IPS DF 6.9 (cell line): ENCODE results near the gene FARS2.
"Not testable (repeated sequence)": the region's sequence is repeated elsewhere in the genome, so short reads cannot be mapped to it uniquely, and the experiment has no call there.

ENCODE experiments used
- DNase-seq: peaks from one replicate; pipeline ENCODE4 v3.0.0-alpha.2; 2013; ENCODE audit warnings: low read depth, low spot score
- H3K27ac ChIP-seq: one replicate; pipeline ENCODE4 v1.5.1; 2013; ENCODE audit warnings: low read length, control low read depth
- H3K27me3 ChIP-seq: 2 replicates; pipeline ENCODE4 v1.6.1; 2013; ENCODE audit warnings: mild to moderate bottlenecking, low read length; ENCODE audit not compliant: control insufficient read depth, insufficient read depth
- H3K36me3 ChIP-seq: 2 replicates; pipeline ENCODE4 v1.6.1; 2013; ENCODE audit warnings: low read length; ENCODE audit not compliant: control insufficient read depth, insufficient read depth
- H3K4me1 ChIP-seq: 2 replicates; pipeline ENCODE4 v1.6.1; 2013; ENCODE audit warnings: low read length; ENCODE audit not compliant: control insufficient read depth, insufficient read depth
- H3K4me3 ChIP-seq: 2 replicates; pipeline ENCODE4 v1.5.1; 2013; ENCODE audit warnings: mild to moderate bottlenecking, low read length
- H3K9me3 ChIP-seq: 2 replicates; pipeline ENCODE4 v1.6.1; 2013; ENCODE audit warnings: low read length, inconsistent platforms; ENCODE audit not compliant: control insufficient read depth, insufficient read depth
- WGBS: extraction: QIAGEN DNeasy Blood & Tissue Kit; methylation state at CpG from one replicate; pipeline ENCODE4 v1.1.7; 2013; ENCODE audit warnings: mixed read lengths, missing lambda C conversion rate; ENCODE audit not compliant: insufficient read length, insufficient coverage; 5-methylcytosine and 5-hydroxymethylcytosine counted together

FARS2 gene

DNA sequence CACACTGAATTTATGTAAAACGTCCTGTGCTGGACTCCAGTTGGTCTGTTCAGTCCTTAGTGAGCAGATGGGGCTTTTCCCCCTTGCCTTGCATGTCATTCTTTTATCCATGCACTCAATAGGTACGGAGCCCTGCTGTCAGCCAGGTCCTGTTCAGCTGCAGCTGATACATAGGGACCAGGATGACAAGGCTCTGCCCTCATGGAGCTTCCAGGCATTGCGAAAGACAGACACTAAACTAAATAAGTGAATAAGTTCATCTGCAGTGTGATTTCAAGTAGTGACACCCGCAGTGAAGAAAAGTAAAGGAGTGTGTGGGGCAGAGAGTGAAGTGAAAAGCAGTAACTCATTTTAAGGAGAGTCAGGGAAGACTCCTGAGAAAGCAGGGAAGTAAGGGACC is 421.2 kb downstream of the FARS2 start:
- no peak overlapping the region for H3K27ac ChIP-seq
- no peak for DNase-seq
- WGBS: no CpG with 5 or more reads among the region's 4 CpGs
- H3K9me3 ChIP-seq: no peaks in the 10 kb centered on the region
- H3K4me1 ChIP-seq: no peaks in the 10 kb centered on the region
- H3K4me3 ChIP-seq: no peak overlapping the region
- peaks cover 3% of the 10 kb centered on the region; the same call in 1 of the 2 replicates for H3K36me3 ChIP-seq
- H3K27me3 ChIP-seq: no peaks in the 10 kb centered on the region

DNA sequence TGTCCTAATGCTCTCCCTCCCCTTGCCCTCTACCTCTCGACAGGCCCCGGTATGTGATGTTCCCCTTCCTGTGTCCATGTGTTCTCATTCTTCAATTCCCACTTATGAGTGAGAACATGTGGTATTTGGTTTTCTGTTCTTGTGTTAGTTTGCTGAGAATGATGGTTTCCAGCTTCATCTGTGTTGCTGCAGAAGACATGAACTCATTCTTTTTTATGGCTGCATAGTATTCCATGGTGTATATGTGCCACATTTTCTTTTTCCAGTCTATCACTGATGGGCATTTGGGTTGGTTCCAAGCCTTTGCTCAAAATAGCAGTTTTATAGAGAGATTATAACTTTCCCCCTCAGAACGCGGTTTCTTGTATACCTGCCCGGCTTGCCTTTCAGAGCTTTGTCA is 422.4 kb downstream of the FARS2 start:
- H3K9me3 ChIP-seq: not testable (repeated sequence)
- no CpG with 5 or more reads among the region's 5 CpGs for WGBS

DNA sequence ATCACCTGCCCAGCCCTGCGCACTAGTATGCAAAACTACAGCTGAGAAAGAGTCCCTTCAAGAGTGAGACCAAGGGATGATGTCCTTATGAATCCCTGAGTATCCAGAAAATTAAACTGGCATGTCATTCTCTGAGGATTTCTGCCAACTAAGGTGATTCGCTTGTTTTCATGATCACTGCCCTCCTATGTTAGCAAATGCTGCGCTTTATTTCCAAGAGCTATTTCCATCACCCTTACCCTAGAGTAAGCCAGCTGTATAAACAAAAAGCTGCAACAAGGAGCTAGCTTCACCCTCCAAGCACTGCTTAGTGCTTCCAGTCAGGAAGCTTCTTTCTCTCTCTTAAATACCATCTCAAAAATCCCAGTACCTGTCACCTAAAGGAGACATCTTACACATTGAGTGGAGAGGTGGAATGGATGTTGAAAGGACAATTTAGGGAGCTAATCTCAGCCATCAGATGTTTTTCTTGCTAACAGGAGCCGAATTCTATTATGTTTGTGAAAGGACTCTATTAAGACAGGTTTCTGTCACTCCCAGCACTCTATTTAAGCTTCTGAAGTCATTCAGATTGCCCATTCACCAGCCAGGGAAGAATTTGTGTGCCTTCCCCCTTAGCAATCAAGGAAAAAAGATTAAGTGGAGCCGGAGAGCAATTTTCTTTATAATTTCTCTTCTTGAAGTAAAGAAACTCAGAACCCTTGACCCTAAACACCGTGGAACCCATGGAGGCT is 423.2 kb downstream of the FARS2 start:
- Histone ChIP-seq H3K27me3 (no peaks in the 10 kb centered on the region), H3K4me1 (no peaks in the 10 kb centered on the region), H3K9me3 (no peaks in the 10 kb centered on the region), H3K36me3 (peaks cover 3% of the 10 kb centered on the region; the same call in 1 of the 2 replicates), H3K4me3 (no peak overlapping the region), H3K27ac (no peak overlapping the region)
- DNase-seq: no peak
- WGBS: no CpG with 5 or more reads among the region's 6 CpGs

More for the DNA sequence above, 422.4 kb downstream of the FARS2 start:
- H3K36me3 ChIP-seq, H3K4me1 ChIP-seq, H3K4me3 ChIP-seq, DNase-seq, H3K27ac ChIP-seq, H3K27me3 ChIP-seq: not testable (repeated sequence)

DNA sequence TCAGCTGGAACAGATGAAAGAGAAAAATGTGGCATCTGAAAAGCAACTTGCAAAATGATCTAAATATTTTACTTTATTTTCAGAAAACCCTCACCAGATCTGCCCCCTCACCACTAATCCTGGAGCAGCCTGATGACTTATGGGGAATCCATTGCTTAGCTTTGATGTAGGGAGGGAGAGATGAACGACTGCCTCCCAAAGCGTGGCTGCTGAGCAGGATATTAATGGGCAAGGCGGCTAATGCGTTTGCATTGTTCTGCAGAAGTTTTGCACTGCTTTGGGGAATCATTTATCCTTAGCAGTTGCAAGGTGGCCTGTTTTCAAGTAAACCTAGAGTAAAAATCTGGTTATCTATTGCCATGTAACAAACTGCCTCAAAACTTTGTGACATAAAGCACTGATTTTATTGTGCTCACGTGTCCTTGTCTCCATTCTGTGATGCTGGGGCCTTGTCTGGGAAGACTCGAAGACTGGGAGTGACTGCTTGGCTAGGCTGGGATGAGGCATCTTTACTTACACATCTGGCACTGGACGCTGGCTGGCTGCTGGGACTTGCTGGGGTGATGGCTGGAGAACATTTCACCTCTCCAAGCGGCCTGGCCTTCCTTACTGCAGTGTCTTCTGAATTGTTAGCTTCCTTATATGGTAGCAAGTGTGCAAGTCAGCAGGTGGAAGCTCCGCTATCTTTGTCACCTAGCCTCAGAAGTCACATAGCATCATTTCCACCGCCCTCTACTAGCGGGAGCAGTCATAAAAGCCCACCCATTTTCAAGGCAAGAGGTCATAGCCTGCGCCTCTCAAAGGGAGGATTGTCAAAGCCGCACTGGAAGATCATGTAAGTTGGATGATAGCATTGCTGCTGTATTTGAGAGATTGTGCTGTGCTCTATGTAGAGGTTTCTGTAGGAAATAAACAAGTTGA is 432.2 kb downstream of the FARS2 start:
- DNase-seq: no peak
- no CpG with 5 or more reads among the region's 13 CpGs for WGBS
- Histone ChIP-seq H3K9me3 (no peaks in the 10 kb centered on the region), H3K4me1 (no peaks in the 10 kb centered on the region), H3K27me3 (no peaks in the 10 kb centered on the region), H3K36me3 (no peaks in the 10 kb centered on the region), H3K27ac (no peak overlapping the region), H3K4me3 (no peak overlapping the region)

DNA sequence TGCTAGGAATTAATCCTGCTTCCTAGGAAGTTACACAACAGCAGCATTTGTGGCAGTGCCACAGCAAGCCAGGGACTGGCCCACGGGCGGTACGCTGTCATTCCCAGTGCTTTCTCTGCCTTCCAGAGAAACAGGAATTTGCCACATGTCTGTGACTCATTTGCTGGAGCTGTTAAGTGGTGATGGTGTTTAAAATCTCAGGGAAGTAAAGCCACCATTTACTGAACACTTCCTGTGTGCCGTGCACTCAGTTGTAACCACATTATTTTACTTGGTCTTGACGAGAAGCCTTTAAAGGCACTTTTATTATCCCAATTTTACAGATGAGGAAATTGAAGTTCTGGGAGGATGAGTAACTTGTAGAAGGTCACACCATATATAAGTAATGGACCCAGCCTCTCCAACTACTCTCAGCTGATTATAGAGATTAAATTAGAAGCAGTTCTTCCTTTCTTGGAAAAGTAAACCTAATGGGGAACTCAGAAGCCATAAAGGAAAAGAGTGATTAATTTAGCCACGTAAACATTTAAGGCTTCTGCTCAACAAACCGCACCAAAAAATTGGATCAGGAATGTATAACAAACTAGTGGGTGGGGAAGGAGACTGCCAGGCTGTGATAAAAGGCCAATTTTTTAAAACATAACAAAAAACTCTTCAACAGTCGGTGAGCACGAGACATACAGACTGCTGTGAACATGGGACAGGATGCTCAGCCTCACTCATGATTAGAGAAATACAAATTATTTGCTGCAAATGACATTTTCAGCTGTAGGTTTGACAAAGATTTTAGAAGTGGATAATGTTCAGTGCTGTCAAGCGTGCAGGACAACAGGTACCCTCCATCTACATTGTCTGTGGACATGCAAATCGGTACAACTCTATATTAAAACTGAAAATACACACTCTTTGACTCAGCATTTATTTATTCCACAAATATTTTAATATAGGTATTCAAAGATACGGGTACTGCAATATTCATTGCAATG is 434.2 kb downstream of the FARS2 start:
- WGBS: no CpG with 5 or more reads among the region's 12 CpGs
- Histone ChIP-seq H3K4me3 (no peak overlapping the region), H3K9me3 (no peaks in the 10 kb centered on the region), H3K27me3 (no peaks in the 10 kb centered on the region), H3K36me3 (no peaks in the 10 kb centered on the region), H3K27ac (no peak overlapping the region), H3K4me1 (no peaks in the 10 kb centered on the region)
- no peak for DNase-seq

DNA sequence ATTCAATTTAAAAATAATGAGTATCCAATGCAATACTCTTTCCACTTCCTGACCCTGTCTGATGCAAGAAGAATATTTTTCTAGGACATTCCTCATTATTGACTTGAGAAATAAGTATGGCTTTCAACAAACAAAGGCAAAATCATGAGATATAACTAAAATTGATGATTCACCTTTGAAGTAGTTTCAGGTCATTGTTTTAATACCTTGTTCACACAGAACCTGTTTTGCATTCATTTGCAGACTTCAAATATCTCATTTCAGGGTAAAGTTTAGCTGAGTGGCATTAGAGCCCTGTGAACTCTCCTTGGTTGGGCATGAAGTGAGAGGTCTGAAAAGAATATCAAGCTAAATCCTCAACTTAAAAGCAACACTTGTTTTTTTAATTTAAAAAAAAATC is 436.2 kb downstream of the FARS2 start:
- Histone ChIP-seq H3K9me3 (no peaks in the 10 kb centered on the region), H3K27ac (no peak overlapping the region), H3K27me3 (no peaks in the 10 kb centered on the region), H3K4me3 (no peak overlapping the region), H3K4me1 (no peaks in the 10 kb centered on the region), H3K36me3 (no peaks in the 10 kb centered on the region)
- no peak for DNase-seq

DNA sequence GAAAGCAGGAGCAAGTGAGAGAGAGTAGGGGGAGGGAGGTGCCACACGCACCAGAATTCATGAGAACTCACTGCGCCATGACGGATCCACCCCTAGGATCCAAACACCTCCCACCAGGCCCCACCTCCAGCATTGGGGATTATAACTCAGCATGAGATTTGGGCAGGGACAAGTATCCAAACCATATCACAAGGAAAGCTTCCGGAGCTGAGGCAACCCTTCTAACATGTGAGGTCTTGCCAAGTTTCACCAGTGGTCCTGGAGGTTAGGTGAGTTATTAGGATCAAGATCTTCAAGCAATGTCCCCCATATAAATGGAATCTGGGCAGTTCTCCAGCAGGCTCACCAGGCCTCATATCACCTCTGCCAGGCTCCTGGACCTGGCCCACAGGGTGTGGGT is 437.0 kb downstream of the FARS2 start:
- no peaks in the 10 kb centered on the region for H3K27me3 ChIP-seq
- H3K9me3 ChIP-seq: no peaks in the 10 kb centered on the region
- no CpG with 5 or more reads among the region's 4 CpGs for WGBS
- no peak overlapping the region for H3K4me3 ChIP-seq
- DNase-seq: no peak
- H3K36me3 ChIP-seq: no peaks in the 10 kb centered on the region
- H3K4me1 ChIP-seq: no peaks in the 10 kb centered on the region
- H3K27ac ChIP-seq: no peak overlapping the region

DNA sequence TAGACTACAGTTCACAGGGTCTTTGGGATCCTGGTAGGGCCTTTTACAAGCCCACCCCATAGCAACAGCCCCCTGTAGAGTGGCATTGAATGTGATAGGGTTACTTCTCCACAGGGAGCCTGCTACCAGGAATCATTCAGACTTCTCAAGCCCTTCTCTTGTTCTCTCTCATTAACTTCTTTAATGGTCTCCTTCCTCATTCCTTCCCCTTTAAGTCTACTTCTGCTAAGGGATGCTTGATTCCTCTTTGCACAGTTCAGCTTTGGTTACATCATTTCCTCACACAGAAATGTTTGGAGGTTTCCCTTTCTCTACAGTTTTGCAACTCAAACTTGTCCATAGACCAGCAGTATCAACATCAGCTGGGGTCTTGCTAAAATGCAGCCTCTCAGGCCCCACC is 437.8 kb downstream of the FARS2 start:
- DNase-seq, H3K4me3 ChIP-seq, H3K27ac ChIP-seq, H3K27me3 ChIP-seq, H3K9me3 ChIP-seq, H3K36me3 ChIP-seq, H3K4me1 ChIP-seq: not testable (repeated sequence)

DNA sequence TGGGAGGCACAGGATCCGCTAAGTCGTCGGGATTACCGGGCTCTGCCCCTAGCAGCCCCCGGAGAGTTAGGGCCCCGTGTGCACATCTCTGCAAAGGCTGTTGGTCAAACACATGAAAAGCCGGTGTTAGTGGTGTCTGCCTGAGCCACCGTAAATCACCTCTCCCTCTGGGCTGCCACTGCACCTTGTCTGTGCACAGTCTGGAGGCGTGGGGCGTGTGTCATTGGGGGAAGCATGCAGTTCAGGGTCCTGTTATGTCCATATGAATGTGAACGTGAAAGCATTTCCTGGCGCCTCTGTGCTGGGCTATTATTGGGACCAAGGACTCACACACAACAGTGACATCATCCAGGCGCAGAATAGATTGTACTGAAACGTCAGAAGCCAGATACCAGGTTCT is 439.9 kb downstream of the FARS2 start:
- Histone ChIP-seq H3K27me3 (no peaks in the 10 kb centered on the region), H3K36me3 (no peaks in the 10 kb centered on the region), H3K27ac (no peak overlapping the region), H3K4me1 (no peaks in the 10 kb centered on the region), H3K9me3 (no peaks in the 10 kb centered on the region), H3K4me3 (no peak overlapping the region)
- WGBS: no CpG with 5 or more reads among the region's 14 CpGs
- DNase-seq: no peak

DNA sequence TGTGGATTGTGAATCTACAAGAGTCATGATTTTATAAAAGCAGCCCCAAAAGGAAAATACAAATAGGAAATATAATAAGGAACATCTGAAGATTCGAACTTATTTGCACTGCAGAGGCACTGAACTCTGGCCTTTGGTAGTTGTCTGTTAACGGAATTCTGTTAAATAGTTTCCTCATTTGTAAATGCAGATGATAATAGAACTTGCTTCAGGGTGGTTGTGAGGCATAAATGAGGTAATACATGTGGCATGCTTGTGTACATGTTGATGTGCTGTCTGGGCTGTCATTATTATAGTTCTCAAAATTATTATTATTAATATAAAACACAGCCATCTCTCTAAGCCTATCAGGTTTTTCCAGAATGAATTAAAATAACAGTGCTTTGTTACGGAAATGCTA is 443.4 kb downstream of the FARS2 start:
- no peaks in the 10 kb centered on the region for H3K27me3 ChIP-seq
- no CpG with 5 or more reads among the region's 3 CpGs for WGBS

More for the DNA sequence above, 443.4 kb downstream of the FARS2 start:
- Histone ChIP-seq H3K4me1 (no peaks in the 10 kb centered on the region), H3K36me3 (no peaks in the 10 kb centered on the region), H3K4me3 (no peak overlapping the region), H3K9me3 (no peaks in the 10 kb centered on the region), H3K27ac (no peak overlapping the region)
- no peak for DNase-seq
